ENCODE measurements around the gene JRKL. TPM values are rescaled to one million over a fixed set of nuclear protein-coding genes. Genes with fewer than 3 reads are reported as not detected.

Gene JRKL
- total and polyA plus RNA-seq, 5 donors: 4.4 to 8.5 (median 7.0) TPM

DNA sequence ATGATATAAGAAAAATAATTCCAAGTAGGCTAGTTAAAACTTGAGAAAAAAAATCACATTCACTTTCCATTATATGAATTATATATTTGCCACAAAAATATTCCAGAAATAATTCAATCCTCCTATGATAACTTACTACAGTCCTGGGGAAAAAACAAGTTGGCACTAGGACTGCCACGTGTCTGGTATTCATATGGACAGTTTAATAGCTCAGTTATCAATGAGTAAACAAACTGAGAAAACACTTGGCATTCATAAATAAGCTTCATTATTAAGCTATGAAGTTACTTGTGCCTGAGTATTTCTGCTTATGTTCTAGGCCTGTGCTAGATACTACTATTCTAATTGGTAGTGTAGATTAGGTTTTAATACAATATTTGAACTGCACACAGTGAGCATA, 24.3 kb upstream of the JRKL start:
- DNase-seq (no peak), ATAC-seq (no peak)
- no peaks in the 10 kb centered on the region for H3K27me3 ChIP-seq (ENCODE audit: control insufficient read depth, insufficient read depth)
- H3K4me3 ChIP-seq (ENCODE audit: low read length): no peak overlapping the region
- no peaks in the 10 kb centered on the region for H3K9me3 ChIP-seq (ENCODE audit: control insufficient read depth, low read length)
- H3K4me1 ChIP-seq (ENCODE audit: control insufficient read depth, insufficient read depth, low read length): no peaks in the 10 kb centered on the region
- 71% methylated on average over 1 of the region's 1 CpG for WGBS
- intact Hi-C loops (cut with DNase I): no loop called here
- H3K27ac ChIP-seq (ENCODE audit: low read length): no peak overlapping the region

- Histone ChIP-seq H3K4me1 (ENCODE audit: control insufficient read depth, insufficient read depth, low read length) (no peaks in the 10 kb centered on the region), H3K9me3 (ENCODE audit: control insufficient read depth, low read length) (no peaks in the 10 kb centered on the region), H3K27me3 (ENCODE audit: control insufficient read depth, insufficient read depth) (no peaks in the 10 kb centered on the region), H3K27ac (ENCODE audit: low read length) (no peak overlapping the region), H3K4me3 (ENCODE audit: low read length) (no peak overlapping the region)
- DNase-seq (no peak), ATAC-seq (no peak)
- WGBS: 87% methylated on average over 1 of the region's 1 CpG
- intact Hi-C loops (cut with DNase I): no loop called here
Observed at GRCh38 chr11:96366024-96366423, 23.8 kb upstream of the JRKL start.

- no peak overlapping the region for H3K27ac ChIP-seq (ENCODE audit: low read length)
- H3K9me3 ChIP-seq (ENCODE audit: control insufficient read depth, low read length): no peaks in the 10 kb centered on the region
- DNase-seq (no peak), ATAC-seq (no peak)
- 91% methylated on average over 2 of the region's 2 CpGs for WGBS
- no peaks in the 10 kb centered on the region for H3K27me3 ChIP-seq (ENCODE audit: control insufficient read depth, insufficient read depth)
- H3K4me3 ChIP-seq (ENCODE audit: low read length): no peak overlapping the region
- intact Hi-C loops (cut with DNase I): no loop called here
- H3K4me1 ChIP-seq (ENCODE audit: control insufficient read depth, insufficient read depth, low read length): no peaks in the 10 kb centered on the region
Observed at GRCh38 chr11:96367342-96367741, 22.5 kb upstream of the JRKL start.

DNA sequence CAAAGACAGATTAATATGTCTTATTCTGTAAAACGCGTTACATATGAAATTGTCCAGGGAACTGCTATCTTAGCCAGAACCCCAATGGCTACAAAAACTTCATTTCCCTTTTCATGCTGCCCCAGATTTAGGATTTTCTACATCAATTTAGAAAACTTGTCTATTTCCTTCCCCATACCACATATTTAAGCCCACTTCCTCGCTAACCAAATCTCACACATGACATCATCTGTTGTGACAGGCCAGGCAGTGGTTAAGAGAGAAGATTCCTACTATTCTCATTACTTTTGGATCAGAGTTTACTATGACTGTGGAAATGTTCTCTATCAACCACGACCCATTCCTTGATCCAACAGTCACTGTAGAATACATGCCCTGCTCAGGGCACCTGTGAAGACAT, 16.0 kb upstream of the JRKL start:
- Histone ChIP-seq H3K4me3 (ENCODE audit: low read length) (no peak overlapping the region), H3K4me1 (ENCODE audit: control insufficient read depth, insufficient read depth, low read length) (no peaks in the 10 kb centered on the region), H3K27ac (ENCODE audit: low read length) (no peak overlapping the region), H3K9me3 (ENCODE audit: control insufficient read depth, low read length) (no peaks in the 10 kb centered on the region), H3K27me3 (ENCODE audit: control insufficient read depth, insufficient read depth) (no peaks in the 10 kb centered on the region)
- intact Hi-C loops (cut with DNase I): no loop called here
- DNase-seq: no peak
- WGBS: 94% methylated on average over 4 of the region's 4 CpGs
- ATAC-seq: no peak

DNA sequence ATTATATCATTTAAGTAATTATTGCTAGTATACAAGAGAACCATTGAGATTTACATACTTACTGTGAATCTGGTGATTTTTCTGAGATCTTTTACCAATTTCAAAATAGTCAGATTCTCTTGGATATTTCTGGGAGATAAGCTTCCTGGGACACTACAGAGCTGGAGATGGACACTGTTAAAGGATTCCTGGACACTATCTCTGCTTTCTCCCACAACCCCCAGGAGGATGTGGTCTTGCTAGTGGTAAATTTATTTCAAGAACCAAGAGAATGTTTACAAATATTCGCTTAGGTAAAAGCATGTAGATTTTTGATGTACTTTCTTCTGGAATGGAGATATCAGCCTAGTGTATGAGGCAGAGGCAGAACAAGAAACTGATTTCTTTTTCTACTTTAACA, 13.0 kb upstream of the JRKL start:
- H3K9me3 ChIP-seq (ENCODE audit: control insufficient read depth, low read length): no peaks in the 10 kb centered on the region
- WGBS: 89% methylated on average over 1 of the region's 1 CpG
- DNase-seq (no peak), ATAC-seq (no peak)
- H3K27ac ChIP-seq (ENCODE audit: low read length): no peak overlapping the region
- intact Hi-C loops (cut with DNase I): no loop called here
- H3K4me1 ChIP-seq (ENCODE audit: control insufficient read depth, insufficient read depth, low read length): no peaks in the 10 kb centered on the region
- H3K4me3 ChIP-seq (ENCODE audit: low read length): no peak overlapping the region
- H3K27me3 ChIP-seq (ENCODE audit: control insufficient read depth, insufficient read depth): no peaks in the 10 kb centered on the region

GRCh38 chr11:96384156-96384555, 5.7 kb upstream of the JRKL start:
- no peaks in the 10 kb centered on the region for H3K4me1 ChIP-seq (ENCODE audit: control insufficient read depth, insufficient read depth, low read length)
- ATAC-seq (no peak), DNase-seq (no peak)
- no peaks in the 10 kb centered on the region for H3K9me3 ChIP-seq (ENCODE audit: control insufficient read depth, low read length)
- no peak overlapping the region for H3K4me3 ChIP-seq (ENCODE audit: low read length)
- WGBS: 63% methylated on average over 3 of the region's 3 CpGs
- intact Hi-C loops (cut with DNase I): loop anchor here in 1 of 4 donors (10.0 kb wide), 1 partner anchor 549 kb away; no protein-coding TSS in a partner anchor
- H3K27ac ChIP-seq (ENCODE audit: low read length): no peak overlapping the region
- H3K27me3 ChIP-seq (ENCODE audit: control insufficient read depth, insufficient read depth): no peaks in the 10 kb centered on the region

DNA sequence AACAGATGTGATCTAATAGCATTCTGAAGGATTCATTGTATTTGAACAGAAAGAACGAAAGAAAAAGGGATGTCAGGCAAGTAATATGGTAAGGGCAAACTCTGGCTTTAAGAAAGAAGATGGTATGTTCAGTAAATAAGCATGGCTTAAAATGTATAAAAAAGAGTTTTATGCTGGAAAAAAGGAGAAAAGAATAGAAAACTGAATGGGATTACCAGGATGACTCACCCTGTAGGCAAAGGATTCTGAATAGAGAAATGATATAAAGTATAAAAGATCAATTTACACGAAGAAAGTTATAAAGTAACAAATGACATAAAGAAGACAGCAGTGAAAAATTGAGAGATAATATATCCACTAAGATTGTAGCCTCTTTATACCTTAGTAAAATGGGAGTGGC, 4.6 kb upstream of the JRKL start:
- H3K27ac ChIP-seq (ENCODE audit: low read length): no peak overlapping the region
- H3K4me3 ChIP-seq (ENCODE audit: low read length): no peak overlapping the region
- ATAC-seq (no peak), DNase-seq (no peak)
- no peaks in the 10 kb centered on the region for H3K27me3 ChIP-seq (ENCODE audit: control insufficient read depth, insufficient read depth)
- intact Hi-C loops (cut with DNase I): loop anchor here in 1 of 4 donors (10.0 kb wide), 1 partner anchor 550 kb away; no protein-coding TSS in a partner anchor
- WGBS: 81% methylated on average over 2 of the region's 2 CpGs
- H3K4me1 ChIP-seq (ENCODE audit: control insufficient read depth, insufficient read depth, low read length): no peaks in the 10 kb centered on the region
- H3K9me3 ChIP-seq (ENCODE audit: control insufficient read depth, low read length): no peaks in the 10 kb centered on the region

DNA sequence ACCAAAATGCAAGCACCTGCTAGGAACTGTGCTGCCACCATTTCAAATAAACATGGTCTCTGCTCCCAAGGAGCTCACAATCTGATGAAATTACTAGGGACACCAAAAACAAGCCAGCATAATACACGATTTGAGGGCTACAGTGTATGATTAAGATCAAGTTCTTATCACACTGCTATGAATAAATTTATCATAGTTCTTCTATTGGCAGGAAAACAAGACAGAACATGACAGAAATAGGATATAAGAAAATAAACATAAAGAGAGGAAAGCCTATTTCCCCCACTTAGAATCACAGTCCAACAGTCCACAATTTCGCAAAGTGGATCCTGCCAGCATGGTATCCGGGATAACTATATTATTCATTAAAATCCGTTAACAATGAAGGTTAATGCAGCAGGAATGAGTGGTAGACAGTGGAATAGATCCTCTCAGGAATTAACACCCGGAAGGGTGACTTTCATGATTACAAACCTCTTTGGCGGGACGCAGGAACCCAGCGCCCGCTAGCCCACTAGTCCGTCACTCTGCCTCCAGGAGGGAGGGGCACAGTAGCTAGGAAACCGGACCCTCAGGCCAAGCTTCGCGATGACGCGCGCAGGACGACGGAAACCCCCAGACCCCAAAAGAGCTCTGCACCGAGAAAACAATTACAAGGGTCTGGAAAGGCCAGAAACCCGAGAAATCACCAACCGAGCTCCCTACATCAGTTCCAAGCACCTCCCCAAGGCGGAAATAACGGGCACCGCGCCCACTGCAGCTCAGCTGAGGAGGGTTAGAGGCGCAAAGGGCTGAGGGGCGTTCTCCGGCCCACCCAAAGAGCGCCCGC, 708 bp upstream of the JRKL start:
- DNase-seq (no peak), ATAC-seq (peak; percentile 59 to 70)
- H3K4me1 ChIP-seq (ENCODE audit: control insufficient read depth, insufficient read depth, low read length): no peaks in the 10 kb centered on the region
- H3K27ac ChIP-seq (ENCODE audit: low read length): peak overlapping the region; percentile 67
- intact Hi-C loops (cut with DNase I): loop anchor here in 1 of 4 donors (10.0 kb wide), 1 partner anchor 554 kb away; no protein-coding TSS in a partner anchor
- peak overlapping the region; percentile 93 for H3K4me3 ChIP-seq (ENCODE audit: low read length)
- no peaks in the 10 kb centered on the region for H3K27me3 ChIP-seq (ENCODE audit: control insufficient read depth, insufficient read depth)
- H3K9me3 ChIP-seq (ENCODE audit: control insufficient read depth, low read length): no peaks in the 10 kb centered on the region
- WGBS: under 1% methylated on average over 30 of the region's 30 CpGs

DNA sequence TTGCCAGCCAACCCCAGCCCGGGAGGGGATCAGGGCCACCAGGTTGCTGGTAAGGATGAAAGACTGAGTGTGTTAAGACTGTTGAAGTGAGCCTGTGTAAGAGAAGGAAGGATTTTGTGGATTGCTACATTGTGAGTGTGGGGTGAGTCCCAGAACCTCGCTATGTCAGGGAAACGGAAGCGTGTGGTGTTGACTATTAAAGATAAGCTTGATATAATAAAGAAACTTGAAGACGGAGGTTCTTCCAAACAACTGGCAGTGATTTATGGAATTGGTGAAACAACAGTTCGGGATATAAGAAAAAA, 627 bp downstream of the JRKL start:
- H3K27me3 ChIP-seq (ENCODE audit: control insufficient read depth, insufficient read depth): no peaks in the 10 kb centered on the region
- H3K4me3 ChIP-seq (ENCODE audit: low read length): peak overlapping the region; percentile 93
- H3K9me3 ChIP-seq (ENCODE audit: control insufficient read depth, low read length): no peaks in the 10 kb centered on the region
- no peak for DNase-seq
- intact Hi-C loops (cut with DNase I): loop anchor here in 1 of 4 donors (10.0 kb wide), 1 partner anchor 556 kb away; no protein-coding TSS in a partner anchor
- H3K27ac ChIP-seq (ENCODE audit: low read length): peak overlapping the region; percentile 69
- 10% methylated on average over 6 of the region's 6 CpGs for WGBS
- peak; percentile 9 to 37 for ATAC-seq
- H3K4me1 ChIP-seq (ENCODE audit: control insufficient read depth, insufficient read depth, low read length): no peaks in the 10 kb centered on the region

DNA sequence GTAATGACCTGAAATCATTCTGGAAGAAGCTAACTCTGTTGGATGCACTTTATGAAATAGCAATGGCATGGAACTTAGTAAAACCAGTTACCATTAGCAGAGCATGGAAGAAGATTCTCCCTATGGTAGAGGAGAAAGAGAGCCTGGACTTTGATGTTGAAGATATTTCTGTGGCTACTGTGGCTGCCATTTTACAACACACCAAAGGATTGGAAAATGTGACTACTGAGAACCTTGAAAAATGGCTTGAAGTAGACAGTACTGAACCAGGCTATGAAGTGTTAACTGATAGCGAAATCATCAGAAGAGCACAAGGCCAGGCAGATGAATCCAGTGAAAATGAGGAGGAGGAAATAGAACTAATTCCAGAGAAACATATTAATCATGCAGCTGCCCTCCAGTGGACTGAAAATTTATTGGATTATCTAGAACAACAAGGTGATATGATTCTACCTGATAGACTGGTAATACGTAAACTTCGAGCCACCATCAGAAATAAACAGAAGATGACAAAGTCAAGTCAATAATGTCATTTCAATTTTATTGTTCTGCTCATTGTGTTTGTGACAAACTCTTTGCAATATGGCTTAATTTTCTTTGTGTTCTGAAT, 2.0 kb downstream of the JRKL start:
- Histone ChIP-seq H3K27ac (ENCODE audit: low read length) (no peak overlapping the region), H3K4me3 (ENCODE audit: low read length) (no peak overlapping the region), H3K4me1 (ENCODE audit: control insufficient read depth, insufficient read depth, low read length) (no peaks in the 10 kb centered on the region), H3K9me3 (ENCODE audit: control insufficient read depth, low read length) (no peaks in the 10 kb centered on the region), H3K27me3 (ENCODE audit: control insufficient read depth, insufficient read depth) (no peaks in the 10 kb centered on the region)
- ATAC-seq (no peak), DNase-seq (no peak)
- 96% methylated on average over 3 of the region's 3 CpGs for WGBS
- intact Hi-C loops (cut with DNase I): loop anchor here in 1 of 4 donors (10.0 kb wide), 1 partner anchor 557 kb away; no protein-coding TSS in a partner anchor

DNA sequence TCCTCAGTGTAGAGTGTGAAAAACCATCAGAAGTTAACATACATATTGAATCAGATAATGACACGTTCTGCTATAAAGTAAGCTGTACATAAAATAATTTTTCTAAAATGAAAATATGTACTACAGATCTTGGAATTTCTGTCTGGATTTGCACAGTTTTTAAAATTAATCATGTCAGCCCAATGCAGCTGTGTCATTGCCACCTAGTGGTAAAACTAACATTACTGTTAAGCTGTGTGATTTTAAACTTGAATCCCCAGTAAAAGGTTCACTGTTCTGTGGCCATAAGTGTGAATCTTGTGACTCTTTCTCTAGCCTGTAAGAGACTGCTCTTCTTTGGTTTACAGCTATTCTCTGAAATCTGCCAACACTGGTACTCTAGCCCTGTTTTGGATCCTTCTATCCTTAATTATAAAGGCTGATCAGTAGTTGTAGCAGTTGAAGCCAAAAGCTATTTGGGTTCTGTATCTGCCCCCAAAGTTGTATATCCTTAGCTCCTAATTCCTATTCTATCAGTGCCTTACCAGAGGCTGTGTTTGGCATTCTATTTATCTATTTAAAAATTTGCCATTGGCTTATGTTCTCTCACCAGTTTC, 4.0 kb downstream of the JRKL start:
- ATAC-seq: no peak
- H3K4me3 ChIP-seq (ENCODE audit: low read length): no peak overlapping the region
- H3K27ac ChIP-seq (ENCODE audit: low read length): no peak overlapping the region
- DNase-seq: no peak
- H3K27me3 ChIP-seq (ENCODE audit: control insufficient read depth, insufficient read depth): no peaks in the 10 kb centered on the region
- intact Hi-C loops (cut with DNase I): loop anchor here in 1 of 4 donors (10.0 kb wide), 1 partner anchor 559 kb away; no protein-coding TSS in a partner anchor
- H3K4me1 ChIP-seq (ENCODE audit: control insufficient read depth, insufficient read depth, low read length): no peaks in the 10 kb centered on the region
- WGBS: 15% methylated on average over 1 of the region's 1 CpG
- H3K9me3 ChIP-seq (ENCODE audit: control insufficient read depth, low read length): no peaks in the 10 kb centered on the region
